ENCODE data around the gene LRRFIP1. TPM values are rescaled to one million over a fixed set of nuclear protein-coding genes. Genes with fewer than 3 reads are reported as not detected.

Gene LRRFIP1
- total and polyA plus RNA-seq, 2 of the 13 experiments (the other 11 are each of a cell fraction or from before 2014, with no cell fraction given) = 15.9 to 40.5 TPM

DNA sequence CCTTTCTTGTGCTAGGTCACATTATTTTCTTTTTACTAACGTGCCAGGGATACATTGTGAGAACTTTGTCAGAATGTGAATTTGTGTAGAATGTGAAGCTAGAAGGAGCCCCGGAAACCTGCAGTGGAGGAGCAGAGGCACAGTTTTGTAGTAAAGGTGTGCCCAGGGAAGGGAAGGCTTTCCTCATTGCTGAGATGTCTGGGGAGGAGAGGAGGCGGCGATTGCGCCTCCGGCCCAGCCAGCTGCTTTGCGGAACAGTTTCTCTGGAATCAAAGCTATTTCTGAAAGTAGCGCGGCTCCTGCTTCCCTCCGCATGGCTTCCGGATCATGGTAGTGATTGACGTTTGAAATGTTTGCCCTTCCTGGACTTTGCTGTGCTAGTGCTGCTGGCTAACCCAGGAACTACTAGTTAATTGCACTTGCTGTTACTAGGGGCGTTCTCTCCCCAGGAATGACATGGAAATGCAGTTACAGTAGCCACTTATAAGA is 88.1 kb downstream of the LRRFIP1 start (continued):
- TF ChIP-seq, protein P1, sequence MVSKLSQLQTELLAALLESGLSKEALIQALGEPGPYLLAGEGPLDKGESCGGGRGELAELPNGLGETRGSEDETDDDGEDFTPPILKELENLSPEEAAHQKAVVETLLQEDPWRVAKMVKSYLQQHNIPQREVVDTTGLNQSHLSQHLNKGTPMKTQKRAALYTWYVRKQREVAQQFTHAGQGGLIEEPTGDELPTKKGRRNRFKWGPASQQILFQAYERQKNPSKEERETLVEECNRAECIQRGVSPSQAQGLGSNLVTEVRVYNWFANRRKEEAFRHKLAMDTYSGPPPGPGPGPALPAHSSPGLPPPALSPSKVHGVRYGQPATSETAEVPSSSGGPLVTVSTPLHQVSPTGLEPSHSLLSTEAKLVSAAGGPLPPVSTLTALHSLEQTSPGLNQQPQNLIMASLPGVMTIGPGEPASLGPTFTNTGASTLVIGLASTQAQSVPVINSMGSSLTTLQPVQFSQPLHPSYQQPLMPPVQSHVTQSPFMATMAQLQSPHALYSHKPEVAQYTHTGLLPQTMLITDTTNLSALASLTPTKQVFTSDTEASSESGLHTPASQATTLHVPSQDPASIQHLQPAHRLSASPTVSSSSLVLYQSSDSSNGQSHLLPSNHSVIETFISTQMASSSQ (IDR thresholded peaks at IDR 0.05; ENCODE audit: low read depth) = no peak
- TF ChIP-seq, protein P1 (CRISPR knock-in tag; IDR thresholded peaks at IDR 0.05; ENCODE audit: borderline replicate concordance) = no peak
- TF ChIP-seq AHR (CRISPR knock-in tag; IDR thresholded peaks at IDR 0.05) (no peak), ZNF274 (CRISPR knock-in tag; IDR thresholded peaks at IDR 0.05) (no peak), ZNF773 (CRISPR knock-in tag; IDR thresholded peaks at IDR 0.05; ENCODE audit: borderline replicate concordance) (no peak), STAT5B (CRISPR knock-in tag; IDR thresholded peaks at IDR 0.05) (no peak), NCOA2 (CRISPR knock-in tag; IDR thresholded peaks at IDR 0.05) (no peak; the same call in 1 of the 2 replicates), ZBTB39 (CRISPR knock-in tag; IDR thresholded peaks at IDR 0.05) (peak; percentile 79; the same call in 1 of the 2 replicates), ZNF281 (CRISPR knock-in tag; IDR thresholded peaks at IDR 0.05; ENCODE audit: borderline replicate concordance) (no peak), ZFYVE20 (CRISPR knock-in tag; IDR thresholded peaks at IDR 0.05; ENCODE audit: borderline replicate concordance, low read depth) (no peak), ZFP37 (CRISPR knock-in tag; IDR thresholded peaks at IDR 0.05; ENCODE audit: borderline replicate concordance) (no peak), ETS1 (CRISPR knock-in tag; IDR thresholded peaks at IDR 0.05) (no peak), CC2D1A (CRISPR knock-in tag; IDR thresholded peaks at IDR 0.05) (no peak), ZNF235 (CRISPR knock-in tag; IDR thresholded peaks at IDR 0.05; ENCODE audit: borderline replicate concordance) (no peak), TAF15 (IDR thresholded peaks at IDR 0.05; ENCODE audit: low read depth, low read length, poor library complexity, severe bottlenecking) (no peak), ZNF614 (CRISPR knock-in tag; IDR thresholded peaks at IDR 0.05; ENCODE audit: borderline replicate concordance) (0 out of 2 replicates have a peak, but pooled peaks have one; percentile 48)
- TF ChIP-seq, protein P2, sequence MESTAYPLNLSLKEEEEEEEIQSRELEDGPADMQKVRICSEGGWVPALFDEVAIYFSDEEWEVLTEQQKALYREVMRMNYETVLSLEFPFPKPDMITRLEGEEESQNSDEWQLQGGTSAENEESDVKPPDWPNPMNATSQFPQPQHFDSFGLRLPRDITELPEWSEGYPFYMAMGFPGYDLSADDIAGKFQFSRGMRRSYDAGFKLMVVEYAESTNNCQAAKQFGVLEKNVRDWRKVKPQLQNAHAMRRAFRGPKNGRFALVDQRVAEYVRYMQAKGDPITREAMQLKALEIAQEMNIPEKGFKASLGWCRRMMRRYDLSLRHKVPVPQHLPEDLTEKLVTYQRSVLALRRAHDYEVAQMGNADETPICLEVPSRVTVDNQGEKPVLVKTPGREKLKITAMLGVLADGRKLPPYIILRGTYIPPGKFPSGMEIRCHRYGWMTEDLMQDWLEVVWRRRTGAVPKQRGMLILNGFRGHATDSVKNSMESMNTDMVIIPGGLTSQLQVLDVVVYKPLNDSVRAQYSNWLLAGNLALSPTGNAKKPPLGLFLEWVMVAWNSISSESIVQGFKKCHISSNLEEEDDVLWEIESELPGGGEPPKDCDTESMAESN (CRISPR knock-in tag; conservative IDR thresholded peaks at IDR 0.05) = no peak; the same call in 1 of the 2 replicates

All from HepG2 (cell line).